Stomach (tissue), 4 donors: Measurements from ENCODE around the gene TIGD3.
A peak's percentile ranks its signal among the peaks of the same experiment; 100 is the strongest.

Experiments used
- CTCF ChIP-seq, 7 experiments: fragments of 450-650 bp in 4 of 7; fragments of 200-600 bp in 3 of 7; sonication (generic) in 3 of 7; IDR thresholded peaks; one replicate each; pipeline ENCODE4 v1.5.1; 2016 to 2019; ENCODE audit warnings: antibody characterized with exemption in 7 of 7, control low read depth in 2 of 7, mild to moderate bottlenecking in 1 of 7
- POLR2A ChIP-seq, 4 donors: fragments of 450-650 bp; IDR thresholded peaks; one replicate each; pipeline ENCODE4 v1.6.1; 2016; ENCODE audit warnings: antibody characterized with exemption in 4 of 4, control low read depth in 2 of 4, mild to moderate bottlenecking in 1 of 4, moderate library complexity in 1 of 4
- POLR2AphosphoS5 ChIP-seq, 3 donors: sonication (generic); formaldehyde crosslinking; IDR thresholded peaks; one replicate each; pipeline ENCODE4 v1.6.1; 2016; ENCODE audit warnings: antibody characterized with exemption in 3 of 3

GRCh38 chr11:65390996-65391395, 36.4 kb downstream of the TIGD3 start:
- TF ChIP-seq POLR2AphosphoS5 (IDR thresholded peaks at IDR 0.05) (peak in 1 of 3 donors; percentile 12), CTCF (IDR thresholded peaks at IDR 0.05) (no peak), POLR2A (IDR thresholded peaks at IDR 0.05) (no peak)
